H1 (cell line): ENCODE results near the gene SARNP. TPM values are rescaled to one million over a fixed set of nuclear protein-coding genes. Genes with fewer than 3 reads are reported as not detected.

Experiments used
- CTCF ChIA-PET: fragments of 300-600 bp; sonication (Branson Sonifier 250); formaldehyde crosslinking; loops from one replicate; lab custom pipeline; 2021; ENCODE audit not compliant: partially characterized antibody; lab: Charles Lee
- POLR2A ChIA-PET: fragments of 300-600 bp; sonication (Branson Sonifier 250); formaldehyde crosslinking; loops from one replicate; lab custom pipeline; 2021; ENCODE audit warnings: inconsistent platforms; ENCODE audit not compliant: partially characterized antibody; lab: Charles Lee
- DNase-seq, 2 experiments: peaks; one replicate each; pipeline versions ENCODE4 v3.0.0 to v3.0.0-alpha.2; 2010 to 2022; ENCODE audit warnings: low spot score in 2 of 2, low read depth in 1 of 2, mixed read lengths in 1 of 2
- FAIRE-seq: peaks from 2 replicates; lab custom pipeline; 2011; peaks lifted over from hg19 to GRCh38; lab: Jason Lieb, UNC
- H2AFZ ChIP-seq: 2 replicates; pipeline ENCODE4 v1.8.1; 2012; ENCODE audit warnings: low read length, inconsistent platforms
- H2AK5ac ChIP-seq: 2 replicates; pipeline ENCODE4 v1.6.1; 2013; ENCODE audit warnings: low read depth, low read length
- H2BK120ac ChIP-seq: replicated peaks from 2 replicates; pipeline ENCODE3; 2013; ENCODE audit warnings: low read depth, low read length, inconsistent platforms
- H2BK12ac ChIP-seq: 2 replicates; pipeline ENCODE4 v1.6.1; 2013; ENCODE audit warnings: low read depth, low read length
- H2BK15ac ChIP-seq: 2 replicates; pipeline ENCODE4 v1.6.1; 2013; ENCODE audit warnings: low read length
- H2BK20ac ChIP-seq: 2 replicates; pipeline ENCODE4 v1.6.1; 2013; ENCODE audit warnings: low read length
- H2BK5ac ChIP-seq: 2 replicates; pipeline ENCODE4 v1.6.1; 2013; ENCODE audit warnings: low read depth, low read length
- H3K14ac ChIP-seq: 2 replicates; pipeline ENCODE4 v1.6.1; 2013; ENCODE audit warnings: inconsistent platforms; ENCODE audit not compliant: insufficient read length
- H3K18ac ChIP-seq: 2 replicates; pipeline ENCODE4 v1.6.1; 2013; ENCODE audit warnings: low read length; ENCODE audit errors: extremely low read depth
- H3K23ac ChIP-seq: 2 replicates; pipeline ENCODE4 v1.6.1; 2013; ENCODE audit warnings: inconsistent platforms; ENCODE audit not compliant: insufficient read length
- H3K23me2 ChIP-seq: 2 replicates; pipeline ENCODE4 v1.6.1; 2013; ENCODE audit warnings: low read depth, low read length
- H3K27ac ChIP-seq: 2 replicates; pipeline ENCODE4 v1.6.1; 2011; ENCODE audit warnings: low read depth, low read length, inconsistent platforms
- H3K27me3 ChIP-seq, 4 experiments: replicated peaks in 1 of 4; 1 replicate in 1 of 4; 2 replicates in 3 of 4; pipeline versions ENCODE4 v1.6.1 to v1.8.1; 2011 to 2013; ENCODE audit warnings: low read length in 3 of 4, mild to moderate bottlenecking in 3 of 4, inconsistent platforms in 2 of 4, mixed read lengths in 2 of 4, moderate library complexity in 1 of 4; ENCODE audit not compliant: control insufficient read depth in 3 of 4, insufficient read depth in 3 of 4; ENCODE audit errors: extremely low read depth in 1 of 4
- H3K36me3 ChIP-seq, 4 experiments: 2 replicates each; pipeline versions ENCODE4 v1.6.1 to v1.8.1; 2011 to 2013; ENCODE audit warnings: mild to moderate bottlenecking in 4 of 4, low read length in 3 of 4, moderate library complexity in 2 of 4, control low read depth in 1 of 4, inconsistent platforms in 1 of 4; ENCODE audit not compliant: insufficient read depth in 4 of 4, control insufficient read depth in 2 of 4
- H3K4ac ChIP-seq: replicated peaks from 2 replicates; pipeline ENCODE3; 2013; ENCODE audit warnings: low read length, low read depth, mixed read lengths, inconsistent platforms; ENCODE audit not compliant: insufficient read length
- H3K4me1 ChIP-seq, 4 experiments: replicated peaks in 1 of 4; 1 replicate in 1 of 4; 2 replicates in 3 of 4; pipeline versions ENCODE4 v1.6.1 to v1.8.1; 2011 to 2013; ENCODE audit warnings: low read length in 3 of 4, inconsistent platforms in 2 of 4, mixed read lengths in 1 of 4; ENCODE audit not compliant: insufficient read depth in 4 of 4, control insufficient read depth in 3 of 4
- H3K4me2 ChIP-seq, 2 experiments: 2 replicates each; pipeline versions ENCODE4 v1.6.1 to v1.8.1; 2011 to 2013; ENCODE audit warnings: low read depth in 2 of 2, low read length in 2 of 2, control low read depth in 1 of 2, inconsistent platforms in 1 of 2, mild to moderate bottlenecking in 1 of 2; ENCODE audit not compliant: insufficient read depth in 1 of 2
- H3K4me3 ChIP-seq, 4 experiments: fragments of 200-600, 300-600 bp in 1 of 4; sonication (generic), shearing (Covaris generic), sonication (Bioruptor Twin) in 1 of 4; 2 replicates each; pipeline versions ENCODE4 v1.5.1 to v1.8.1; 2011 to 2016; ENCODE audit warnings: low read length in 4 of 4, low read depth in 3 of 4, control low read depth in 2 of 4, inconsistent platforms in 2 of 4, mild to moderate bottlenecking in 2 of 4, mixed read lengths in 1 of 4, moderate library complexity in 1 of 4; ENCODE audit not compliant: insufficient read depth in 2 of 4; ENCODE audit errors: extremely low read depth in 1 of 4
- H3K56ac ChIP-seq: replicated peaks from 2 replicates; pipeline ENCODE3; 2013; ENCODE audit warnings: low read depth, mild to moderate bottlenecking, mixed read lengths, low read length, inconsistent platforms; ENCODE audit not compliant: insufficient read length
- H3K79me1 ChIP-seq: 2 replicates; pipeline ENCODE4 v1.6.1; 2013; ENCODE audit warnings: low read depth, low read length, control low read depth
- H3K79me2 ChIP-seq, 2 experiments: 2 replicates each; pipeline versions ENCODE4 v1.6.1 to v1.8.1; 2012 to 2013; ENCODE audit warnings: low read length in 2 of 2, mild to moderate bottlenecking in 2 of 2, inconsistent platforms in 1 of 2; ENCODE audit not compliant: insufficient read depth in 2 of 2, control insufficient read depth in 1 of 2
- H3K9ac ChIP-seq, 4 experiments: replicated peaks in 1 of 4; 1 replicate in 1 of 4; 2 replicates in 3 of 4; pipeline versions ENCODE4 v1.6.1 to v1.8.1; 2011 to 2013; ENCODE audit warnings: low read depth in 3 of 4, low read length in 3 of 4, control low read depth in 2 of 4, mild to moderate bottlenecking in 2 of 4, moderate library complexity in 2 of 4, inconsistent platforms in 1 of 4; ENCODE audit errors: extremely low read depth in 1 of 4
- H3K9me3 ChIP-seq, 2 experiments: 2 replicates each; pipeline versions ENCODE4 v1.6.1 to v1.8.1; 2012 to 2013; ENCODE audit warnings: mild to moderate bottlenecking in 2 of 2, moderate library complexity in 2 of 2, control low read depth in 1 of 2, inconsistent platforms in 1 of 2, low read depth in 1 of 2, low read length in 1 of 2, mixed read lengths in 1 of 2; ENCODE audit not compliant: insufficient read depth in 2 of 2
- H4K20me1 ChIP-seq, 2 experiments: replicated peaks in 1 of 2; 2 replicates each; pipeline versions ENCODE3 to v1.8.1; 2011 to 2013; ENCODE audit warnings: inconsistent platforms in 2 of 2, low read length in 2 of 2, mild to moderate bottlenecking in 1 of 2; ENCODE audit not compliant: insufficient read depth in 2 of 2, control insufficient read depth in 1 of 2
- H4K5ac ChIP-seq: 2 replicates; pipeline ENCODE4 v1.6.1; 2013; ENCODE audit warnings: low read length, low read depth, mixed read lengths, inconsistent platforms; ENCODE audit not compliant: insufficient read length
- H4K8ac ChIP-seq: 2 replicates; pipeline ENCODE4 v1.8.0; 2013; ENCODE audit warnings: mild to moderate bottlenecking, moderate library complexity, low read length, inconsistent platforms; ENCODE audit not compliant: insufficient read depth; ENCODE audit errors: extremely low read depth
- H4K91ac ChIP-seq: replicated peaks from 2 replicates; pipeline ENCODE3; 2013; ENCODE audit warnings: low read length, mixed read lengths, inconsistent platforms; ENCODE audit not compliant: insufficient read length
- BACH1 ChIP-seq: IDR thresholded peaks from 2 replicates; pipeline ENCODE4 v1.6.1; 2012; ENCODE audit warnings: low read length, improper control_type of control experiment
- CBX5 ChIP-seq: fragments of 300-800, 300-1000 bp; sonication (generic); IDR thresholded peaks from 2 replicates; pipeline ENCODE4 v1.7.1; 2016; ENCODE audit warnings: antibody characterized with exemption, low read length, low read depth
- HDAC6 ChIP-seq: IDR thresholded peaks from one replicate; pipeline ENCODE4 v1.7.1; 2012; ENCODE audit warnings: low read depth, mild to moderate bottlenecking, inconsistent platforms, low read length, moderate library complexity
- RFX5 ChIP-seq: IDR thresholded peaks from 2 replicates; pipeline ENCODE4 v1.6.1; 2011; ENCODE audit warnings: low read depth, low read length, improper control_type of control experiment, borderline replicate concordance
- SIRT6 ChIP-seq: IDR thresholded peaks from one replicate; pipeline ENCODE4 v1.7.1; 2012; ENCODE audit warnings: low read length, inconsistent platforms
- SP4 ChIP-seq: IDR thresholded peaks from 2 replicates; pipeline ENCODE4 v1.6.1; 2012; ENCODE audit warnings: low read length, inconsistent platforms
- TAF1 ChIP-seq: IDR thresholded peaks from 2 replicates; pipeline ENCODE4 v1.6.1; 2011; ENCODE audit warnings: mild to moderate bottlenecking, low read depth, low read length
- TBP ChIP-seq: IDR thresholded peaks from 2 replicates; pipeline ENCODE4 v1.6.1; 2011; ENCODE audit warnings: low read depth, low read length, improper control_type of control experiment
- ZNF274 ChIP-seq: IDR thresholded peaks from 2 replicates; pipeline ENCODE4 v1.7.0; 2012; ENCODE audit warnings: low read length, borderline replicate concordance; ENCODE audit errors: extremely low read depth
- WGBS, 2 experiments: shearing (Covaris generic) in 1 of 2; methylation state at CpG; one replicate each; pipeline versions ENCODE4 v1.1.6 to v1.1.7; 2013 to 2015; ENCODE audit warnings: low lambda C conversion rate in 2 of 2, mixed read lengths in 2 of 2, inconsistent platforms in 1 of 2, low coverage in 1 of 2, missing lambda C conversion rate in 1 of 2; ENCODE audit not compliant: insufficient replicate concordance in 2 of 2, insufficient coverage in 1 of 2, insufficient read length in 1 of 2; ENCODE audit errors: extremely low coverage in 1 of 2, missing lambda C conversion rate in 1 of 2; 5-methylcytosine and 5-hydroxymethylcytosine counted together
- polyA plus RNA-seq, 7 experiments: library from polyadenylated mRNA; depleted of rRNA in 3 of 7; stranded (reverse) in 5 of 7; unstranded in 2 of 7; fragments of >200 nt in 5 of 7; fragments of 200-250 nt in 2 of 7; gene quantifications; 1 replicate in 5 of 7; 2 replicates in 1 of 7; 4 replicates in 1 of 7; pipeline versions ENCODE4 v1.2.1 to v1.2.3, GENCODE V29; 2011 to 2013; ENCODE audit warnings: missing spikeins in 2 of 7, mixed read lengths in 2 of 7
- total RNA-seq: library from RNA; stranded (reverse); fragmentation: NEBNext Ultra II Directional; extraction: Animal tissue kit (Norgen Biotek cat#: 25700); gene quantifications from 2 replicates; pipeline ENCODE4 v1.2.1, GENCODE V29; 2021
- TF ChIP-seq, protein P1 (sequence below): IDR thresholded peaks from 2 replicates; pipeline ENCODE4 v1.6.1; 2012; ENCODE audit warnings: inconsistent platforms
- TF ChIP-seq, protein P2 (sequence below): IDR thresholded peaks from 2 replicates; pipeline ENCODE4 v1.6.1; 2012; ENCODE audit warnings: low read length, inconsistent platforms
- TF ChIP-seq, protein P3 (sequence below): IDR thresholded peaks from 2 replicates; pipeline ENCODE4 v1.6.1; 2011; ENCODE audit warnings: low read length, improper control_type of control experiment

The SARNP gene
- total and polyA plus RNA-seq, 2 of the 8 experiments (the other 6 are each of a cell fraction or from before 2014, with no cell fraction given) = 114 to 226 TPM

DNA sequence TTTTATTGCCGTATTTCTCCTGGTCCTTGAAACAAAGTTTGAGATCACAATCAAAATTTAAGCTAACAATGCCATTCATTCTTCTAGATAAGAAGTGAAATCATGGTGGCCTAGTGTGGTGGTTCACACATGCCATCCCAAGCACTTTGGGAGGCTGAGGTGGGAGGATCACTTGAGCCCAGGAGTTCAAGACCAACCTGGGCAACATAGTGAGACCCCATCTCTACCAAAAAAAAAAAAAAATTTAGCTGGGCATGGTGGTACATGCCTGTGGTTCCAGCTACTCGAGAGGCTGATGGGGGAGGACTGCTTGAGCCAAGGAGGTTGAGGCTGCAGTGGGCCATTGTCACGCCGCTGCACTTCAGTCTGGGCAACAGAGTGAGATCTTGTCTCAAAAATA is 50.4 kb downstream of the SARNP start:
- no peak for FAIRE-seq
- POLR2A ChIA-PET = interaction anchor here (0.7 to 46.5 kb wide), 7 partner anchors 13 to 188 kb away, joined by 3 to 809 read pairs (median 4); partner anchors contain the start of genes BLOC1S1, CD63 and GDF11
- 93% methylated on average over 4 of the region's 4 CpGs; no CpG with 5 or more reads in 1 of the 2 experiments for WGBS, 2 experiments
- no peak for TF ChIP-seq BACH1
- TF ChIP-seq, protein P1, sequence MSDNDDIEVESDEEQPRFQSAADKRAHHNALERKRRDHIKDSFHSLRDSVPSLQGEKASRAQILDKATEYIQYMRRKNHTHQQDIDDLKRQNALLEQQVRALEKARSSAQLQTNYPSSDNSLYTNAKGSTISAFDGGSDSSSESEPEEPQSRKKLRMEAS = no peak
- TF ChIP-seq TBP = no peak
- no peak for TF ChIP-seq SP4
- TF ChIP-seq, protein P2, sequence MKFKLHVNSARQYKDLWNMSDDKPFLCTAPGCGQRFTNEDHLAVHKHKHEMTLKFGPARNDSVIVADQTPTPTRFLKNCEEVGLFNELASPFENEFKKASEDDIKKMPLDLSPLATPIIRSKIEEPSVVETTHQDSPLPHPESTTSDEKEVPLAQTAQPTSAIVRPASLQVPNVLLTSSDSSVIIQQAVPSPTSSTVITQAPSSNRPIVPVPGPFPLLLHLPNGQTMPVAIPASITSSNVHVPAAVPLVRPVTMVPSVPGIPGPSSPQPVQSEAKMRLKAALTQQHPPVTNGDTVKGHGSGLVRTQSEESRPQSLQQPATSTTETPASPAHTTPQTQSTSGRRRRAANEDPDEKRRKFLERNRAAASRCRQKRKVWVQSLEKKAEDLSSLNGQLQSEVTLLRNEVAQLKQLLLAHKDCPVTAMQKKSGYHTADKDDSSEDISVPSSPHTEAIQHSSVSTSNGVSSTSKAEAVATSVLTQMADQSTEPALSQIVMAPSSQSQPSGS = no peak
- no peak for TF ChIP-seq SIRT6
- TF ChIP-seq, protein P3, sequence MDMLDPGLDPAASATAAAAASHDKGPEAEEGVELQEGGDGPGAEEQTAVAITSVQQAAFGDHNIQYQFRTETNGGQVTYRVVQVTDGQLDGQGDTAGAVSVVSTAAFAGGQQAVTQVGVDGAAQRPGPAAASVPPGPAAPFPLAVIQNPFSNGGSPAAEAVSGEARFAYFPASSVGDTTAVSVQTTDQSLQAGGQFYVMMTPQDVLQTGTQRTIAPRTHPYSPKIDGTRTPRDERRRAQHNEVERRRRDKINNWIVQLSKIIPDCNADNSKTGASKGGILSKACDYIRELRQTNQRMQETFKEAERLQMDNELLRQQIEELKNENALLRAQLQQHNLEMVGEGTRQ = no peak
- TF ChIP-seq CBX5 = no peak
- TF ChIP-seq ZNF274 = no peak
- no peak for TF ChIP-seq HDAC6
- TF ChIP-seq RFX5 = no peak
- no peak for TF ChIP-seq TAF1

More for the DNA sequence above, 50.4 kb downstream of the SARNP start:
- H2AFZ ChIP-seq = no peak overlapping the region
- H4K8ac ChIP-seq = no peak overlapping the region
- no peak overlapping the region for H4K91ac ChIP-seq
- peaks cover 2 to 33% (median 6%) of the 10 kb centered on the region in 4 experiments; a peak in 6 of 8 replicates for H3K36me3 ChIP-seq
- no peak overlapping the region for H3K4me3 ChIP-seq
- no peaks in the 10 kb centered on the region for H3K4me1 ChIP-seq
- DNase-seq = no peak
- no peak overlapping the region for H3K18ac ChIP-seq
- no peak overlapping the region for H3K14ac ChIP-seq
- no peak overlapping the region for H3K27ac ChIP-seq
- peaks cover 4% of the 10 kb centered on the region for H3K79me1 ChIP-seq
- no peak overlapping the region for H3K23ac ChIP-seq
- H2BK12ac ChIP-seq = no peak overlapping the region
- H2AK5ac ChIP-seq = no peak overlapping the region
- CTCF ChIA-PET = interaction anchor here (0.6 to 3.4 kb wide), 9 partner anchors 12 to 618 kb away, joined by 3 to 19 read pairs (median 4); no protein-coding TSS in a partner anchor
- no peaks in the 10 kb centered on the region; the same call in 1 of the 2 replicates for H3K23me2 ChIP-seq
- H2BK120ac ChIP-seq = no peak overlapping the region
- no peak overlapping the region for H2BK15ac ChIP-seq
- H3K27me3 ChIP-seq = no peaks in the 10 kb centered on the region
- H4K5ac ChIP-seq = no peak overlapping the region
- no peak overlapping the region for H2BK5ac ChIP-seq
- no peaks in the 10 kb centered on the region for H3K9me3 ChIP-seq
- no peak overlapping the region; a peak in 1 of 7 replicates for H3K9ac ChIP-seq
- H4K20me1 ChIP-seq = peaks cover 5 to 9% of the 10 kb centered on the region in 2 experiments
- no peak overlapping the region for H3K56ac ChIP-seq
- H3K4me2 ChIP-seq = no peak overlapping the region
- H3K79me2 ChIP-seq = no peaks in the 10 kb centered on the region
- H3K4ac ChIP-seq = no peak overlapping the region
- no peak overlapping the region for H2BK20ac ChIP-seq
